HK-2 (cell line): Measurements from ENCODE around the gene ITPRIP.

Experiments used
- DNase-seq: peaks from one replicate; pipeline ENCODE4 v3.0.0-alpha.2; 2018; ENCODE audit not compliant: unreplicated experiment

The ITPRIP gene

GRCh38 chr10:104337985-104338735 lies at the start of gene ITPRIP:
Gene ITPRIP (minus strand): TSS chr10:104338465. CDS start chr10:104316051, 22,414 bp downstream.
- DNase-seq: peak; percentile 78

GRCh38 chr10:104387130-104387888 lies 49.0 kb upstream of the ITPRIP start:
- DNase-seq: no peak

DNA sequence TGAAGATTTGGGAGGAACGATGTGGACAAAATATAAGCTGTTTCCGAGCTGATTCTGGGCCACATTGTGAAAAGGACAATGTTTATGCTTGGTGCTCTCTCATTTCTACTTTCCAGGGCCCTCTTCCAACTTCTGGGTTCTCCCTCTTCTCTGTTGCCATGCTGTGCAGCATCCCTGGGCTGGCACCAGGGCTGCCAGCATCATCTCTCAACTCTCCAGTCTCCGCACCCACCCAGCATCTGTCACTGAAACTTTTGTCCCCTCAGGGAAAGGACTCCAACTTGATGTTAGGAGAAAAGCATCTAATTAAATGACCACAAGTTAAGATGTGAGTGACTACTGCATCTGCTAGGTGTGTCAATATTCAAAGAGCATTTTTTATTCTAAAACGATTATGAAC lies 42.1 kb upstream of the ITPRIP start:
- no peak for DNase-seq

DNA sequence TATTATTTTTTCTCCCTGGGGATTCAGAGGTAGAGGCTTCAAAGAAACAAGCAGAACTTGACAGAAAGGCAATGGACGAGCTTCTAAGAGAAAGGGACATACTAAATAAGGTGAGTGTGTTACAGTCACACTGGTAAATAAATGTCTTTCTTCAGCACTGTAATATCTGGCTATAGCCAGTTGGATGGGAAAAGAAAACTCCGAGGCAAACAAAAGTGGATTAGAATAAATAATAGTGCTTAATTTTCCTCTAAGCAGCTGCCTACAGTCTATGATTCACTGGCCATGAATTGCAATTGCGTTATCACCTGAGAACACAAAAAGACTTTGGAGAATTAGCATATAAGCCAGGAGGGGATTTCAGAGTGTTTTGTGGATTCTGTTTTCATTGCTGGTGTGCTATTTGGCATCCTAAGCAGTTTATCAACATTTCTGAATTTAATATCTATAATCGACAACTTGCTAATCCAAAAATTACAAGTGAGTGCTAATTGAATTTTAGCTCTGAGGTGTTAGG lies 38.6 kb upstream of the ITPRIP start:
- DNase-seq: no peak

DNA sequence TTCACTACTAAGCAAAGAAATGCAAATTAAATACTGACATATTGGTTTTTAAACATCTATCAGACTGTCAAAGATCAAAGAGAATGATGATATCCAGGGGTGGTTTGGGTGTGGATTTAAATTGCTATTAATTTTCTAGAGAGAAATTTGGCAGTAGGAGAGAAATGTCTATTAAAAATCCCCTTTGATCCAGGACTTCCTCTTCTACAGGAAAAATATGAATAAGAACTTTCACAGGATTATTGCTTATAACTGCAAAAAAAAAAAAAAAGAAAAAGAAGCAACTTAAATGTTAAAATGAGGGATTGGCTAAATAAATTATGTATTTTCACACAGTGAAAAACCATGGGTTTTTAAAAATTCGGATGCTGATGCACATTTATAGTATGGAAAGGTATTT lies 36.3 kb upstream of the ITPRIP start:
- DNase-seq: no peak

GRCh38 chr10:104371753-104372152 lies 33.5 kb upstream of the ITPRIP start:
- no peak for DNase-seq

DNA sequence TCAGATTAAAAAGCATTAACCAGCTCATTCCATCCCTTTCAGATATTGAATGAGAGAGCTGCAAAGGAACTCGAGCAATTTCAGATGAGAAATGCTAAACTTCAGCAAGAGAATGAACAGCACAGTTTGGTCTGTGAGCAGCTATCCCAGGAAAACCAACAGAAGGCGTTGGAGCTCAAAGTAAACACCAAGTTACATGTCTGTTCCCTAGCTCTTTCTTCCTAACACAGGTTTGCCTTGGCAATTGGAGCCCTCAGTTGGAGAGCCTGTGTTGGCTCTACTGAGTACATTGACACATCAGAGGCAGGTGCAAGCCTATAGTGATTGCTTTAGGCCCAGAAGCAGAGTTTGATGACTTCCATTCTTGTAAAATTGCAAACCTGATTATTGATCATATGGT lies 30.1 kb upstream of the ITPRIP start:
- DNase-seq: no peak

DNA sequence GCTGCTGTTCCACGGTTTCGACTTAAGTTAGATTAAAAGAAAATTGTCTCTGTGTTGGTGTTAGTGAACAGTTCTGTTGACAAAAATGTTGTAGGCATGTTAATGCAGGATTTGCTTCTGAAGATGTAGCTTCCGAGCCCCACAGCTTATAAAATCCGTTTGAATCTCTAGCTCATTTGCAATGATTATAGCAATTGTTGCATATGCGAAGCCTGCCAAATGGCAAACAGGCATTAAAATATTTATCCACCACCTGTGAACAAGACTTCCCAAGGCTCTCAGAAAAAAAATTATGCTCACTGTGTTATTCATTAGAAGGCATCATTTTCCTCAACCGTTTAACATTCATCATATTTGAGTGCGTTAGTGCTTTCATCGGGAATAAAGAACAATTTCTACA lies 29.6 kb upstream of the ITPRIP start:
- DNase-seq: no peak

DNA sequence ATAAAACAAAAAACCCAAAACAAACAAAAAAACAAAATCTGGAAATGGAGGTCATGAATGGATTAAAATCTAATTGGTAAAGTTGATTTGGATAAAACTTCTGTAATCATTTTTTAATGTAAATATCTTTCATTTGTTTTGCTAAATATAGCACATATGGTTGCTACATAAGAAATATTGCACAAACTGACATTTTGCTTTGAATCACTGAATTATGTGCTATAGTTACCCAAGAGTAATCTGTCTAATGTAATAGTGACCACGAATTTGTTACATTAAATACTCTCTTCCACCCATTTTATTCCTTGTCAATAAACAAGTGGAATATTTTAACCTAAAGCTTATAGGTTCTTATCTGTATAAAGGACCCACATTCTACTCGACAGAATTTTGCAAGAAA lies 21.5 kb upstream of the ITPRIP start:
- no peak for DNase-seq

- DNase-seq: peak; percentile 93
Observed at GRCh38 chr10:104353325-104354048, 15.2 kb upstream of the ITPRIP start, which contains the start of gene CFAP58. Gene CFAP58 (plus strand): TSS chr10:104353833. CDS start chr10:104353898, 65 bp downstream.

- no peak for DNase-seq
Observed at GRCh38 chr10:104351919-104352318, 13.7 kb upstream of the ITPRIP start.

GRCh38 chr10:104351061-104351702 lies 12.9 kb upstream of the ITPRIP start:
- DNase-seq: no peak

GRCh38 chr10:104350127-104350635 lies 11.9 kb upstream of the ITPRIP start:
- no peak for DNase-seq

DNA sequence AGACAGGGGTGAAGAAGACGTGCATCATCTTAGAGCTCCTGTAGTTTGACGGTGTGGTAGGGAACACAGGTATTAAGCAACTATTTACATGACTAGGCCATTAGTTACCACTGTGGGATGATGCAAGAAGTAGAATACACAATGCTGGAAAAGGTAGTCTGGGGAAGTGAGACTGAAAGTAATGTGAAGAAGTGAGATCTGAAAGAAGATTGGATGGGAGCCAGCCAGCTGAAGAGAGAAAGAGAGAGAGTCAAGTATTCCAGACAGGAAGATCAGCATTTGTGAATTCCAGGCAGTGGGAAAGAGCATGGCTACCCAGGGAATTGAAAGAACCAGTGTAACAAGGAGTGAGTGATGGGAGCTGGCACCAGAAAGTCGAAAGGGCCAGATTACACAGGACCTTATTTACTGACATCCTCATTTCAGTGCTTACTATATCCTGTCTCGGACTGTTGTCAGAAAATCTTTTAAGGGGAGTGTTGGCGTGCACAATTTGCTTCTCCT lies 11.4 kb upstream of the ITPRIP start:
- no peak for DNase-seq

DNA sequence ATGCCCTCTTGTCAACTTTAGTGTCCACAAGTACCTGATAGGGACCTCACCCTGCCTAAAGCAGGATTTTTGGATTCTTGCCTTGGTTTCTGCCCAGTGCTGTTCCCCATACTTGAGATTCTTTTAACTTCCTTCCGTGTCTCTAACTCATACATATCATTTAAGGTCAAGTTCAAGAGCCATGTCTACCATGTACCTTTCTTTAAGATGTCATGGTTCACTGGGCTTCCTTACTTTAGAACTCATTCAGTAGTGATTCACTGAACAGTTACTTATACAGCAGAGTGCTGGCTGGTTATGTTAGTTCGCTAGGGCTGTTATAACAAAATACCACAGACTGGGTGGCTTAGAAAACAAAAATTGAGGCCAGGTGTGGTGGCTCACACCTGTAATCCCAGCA lies 10.3 kb upstream of the ITPRIP start:
- no peak for DNase-seq

DNA sequence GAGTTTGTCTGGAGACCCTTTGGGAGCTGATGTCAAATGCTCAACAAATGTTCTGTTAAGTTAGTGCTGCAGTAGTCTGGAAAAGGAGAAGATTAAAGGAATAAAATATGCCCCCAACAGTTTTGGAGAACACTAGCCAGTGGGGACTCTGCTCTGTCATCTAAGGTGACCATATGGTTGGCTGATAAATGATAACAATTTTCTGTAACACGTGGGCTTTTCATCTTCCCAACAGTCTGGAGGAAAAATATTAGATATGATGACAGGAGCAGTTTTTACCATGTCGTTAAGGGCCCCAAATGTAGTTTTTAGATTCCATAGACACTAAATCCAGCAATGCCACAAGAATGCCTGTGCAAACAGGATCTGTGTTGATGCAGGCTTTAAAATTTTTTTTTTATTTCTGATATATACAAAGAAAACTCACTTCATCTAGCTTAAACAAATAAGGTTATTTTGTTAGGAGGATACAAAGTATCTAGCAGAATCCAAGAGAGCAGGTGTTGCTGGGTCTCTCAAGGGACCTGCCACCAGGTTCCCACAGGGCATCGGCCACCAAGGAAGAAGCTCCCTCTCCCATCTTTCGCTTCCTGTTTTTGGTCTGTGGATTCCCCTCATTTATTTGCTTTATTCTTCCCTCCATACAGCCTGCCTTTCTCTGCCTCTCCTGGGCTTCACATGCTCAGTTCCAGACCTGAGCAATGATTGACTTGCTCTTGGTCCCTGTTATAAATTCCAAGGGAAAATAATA lies 9.2 kb upstream of the ITPRIP start:
- DNase-seq: no peak

- DNase-seq: no peak
Observed at GRCh38 chr10:104345941-104346340, 7.7 kb upstream of the ITPRIP start.

GRCh38 chr10:104345515-104345914 lies 7.2 kb upstream of the ITPRIP start:
- DNase-seq: no peak

DNA sequence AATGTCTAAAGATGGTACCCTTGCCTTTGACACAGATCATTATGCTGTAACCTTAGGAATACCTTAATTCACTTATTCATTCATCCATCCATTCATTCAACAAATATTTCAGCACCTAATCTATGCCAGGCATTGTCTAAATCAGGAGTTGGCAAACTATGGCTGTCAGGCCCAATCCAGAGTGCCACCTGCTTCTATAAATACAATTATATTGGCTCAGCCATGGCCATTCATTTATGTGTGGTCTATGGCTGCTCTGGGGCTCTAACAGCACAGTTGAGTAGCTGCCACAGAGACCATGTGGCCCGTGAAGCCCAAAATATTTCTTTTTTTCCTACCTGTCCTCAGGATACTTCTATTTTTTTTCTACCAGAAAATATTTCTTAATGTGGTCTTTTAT lies 6.0 kb upstream of the ITPRIP start:
- DNase-seq: no peak

DNA sequence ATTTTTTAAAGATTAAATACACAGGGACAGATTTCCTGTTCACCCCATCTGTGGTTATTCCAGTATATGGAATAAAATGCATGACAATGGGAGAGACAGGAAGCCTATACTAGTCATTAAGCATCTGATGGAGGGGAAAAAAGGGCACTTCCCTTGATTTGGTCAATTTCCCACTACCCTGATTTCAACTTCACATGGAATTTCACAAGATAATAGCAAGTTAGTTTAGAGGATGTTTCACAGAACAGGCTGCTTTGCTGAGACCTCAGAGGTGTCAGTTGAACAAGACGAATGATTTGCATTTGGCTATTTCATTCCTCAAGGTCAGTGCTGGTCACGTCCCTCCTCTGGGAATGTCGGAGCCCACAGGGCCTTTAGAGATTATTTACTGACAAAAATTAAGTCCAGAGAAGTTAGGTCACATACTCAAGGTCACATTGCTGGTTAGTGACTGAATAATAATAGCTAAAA lies 4.7 kb upstream of the ITPRIP start:
- DNase-seq: no peak
